ENCODE data around the gene PRDM16.

PRDM16 gene

DNA sequence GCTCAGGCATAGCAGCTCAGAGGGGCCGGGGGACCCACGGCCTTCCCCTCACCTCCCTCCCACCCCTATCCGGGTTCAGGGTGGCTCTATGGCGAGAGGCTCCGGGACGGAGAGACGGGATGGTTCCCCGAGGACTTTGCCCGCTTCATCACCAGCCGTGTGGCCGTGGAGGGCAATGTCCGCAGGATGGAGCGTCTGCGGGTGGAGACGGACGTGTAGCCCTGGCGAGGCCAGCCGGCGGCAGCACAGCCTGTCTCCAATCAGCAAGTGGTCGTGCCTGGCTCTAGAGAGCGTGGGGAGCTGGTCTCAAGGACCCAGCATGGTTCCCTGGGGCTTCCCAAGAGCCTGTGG is 411.3 kb downstream of the PRDM16 start:
- Histone ChIP-seq H3K27ac (ENCODE audit: low read length) (no peak overlapping the region), H3K27me3 (ENCODE audit: control insufficient read depth in 1 of 2, insufficient read depth in 2 of 2, low read length in 2 of 2) (peaks cover 2 to 6% of the 10 kb centered on the region in 2 donors), H3K4me1 (ENCODE audit: control insufficient read depth, insufficient read depth, low read length) (no peaks in the 10 kb centered on the region), H3K4me3 (ENCODE audit: low read length in 2 of 2) (no peak overlapping the region), H3K9ac (ENCODE audit: low read length in 2 of 2) (no peak overlapping the region), H3K9me3 (ENCODE audit: control insufficient read depth in 2 of 2, low read length in 2 of 2) (no peaks in the 10 kb centered on the region), H3K36me3 (ENCODE audit: control insufficient read depth in 2 of 2, insufficient read depth in 2 of 2, low read length in 2 of 2) (no peaks in the 10 kb centered on the region)

DNA sequence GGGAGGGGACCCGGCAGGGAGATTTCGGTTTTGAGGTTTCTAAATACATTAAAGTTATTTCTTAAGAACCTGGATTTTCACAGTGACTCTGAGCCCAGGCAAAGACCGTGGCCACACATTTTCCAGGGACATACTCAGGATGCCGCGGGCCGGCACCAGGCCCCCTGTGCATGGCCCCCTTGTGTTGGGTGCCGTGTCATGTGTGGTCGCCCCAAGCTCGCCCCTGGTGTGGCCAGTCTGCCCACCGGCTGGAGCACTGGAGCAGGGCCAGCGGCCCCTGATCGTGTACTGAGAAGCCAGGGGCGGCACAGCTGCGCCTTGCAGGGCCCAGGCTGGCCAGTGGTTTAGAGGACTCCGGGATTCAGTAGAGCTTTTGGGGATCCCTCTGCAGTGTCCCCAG is 412.0 kb downstream of the PRDM16 start:
- Histone ChIP-seq H3K27me3 (ENCODE audit: control insufficient read depth in 1 of 2, insufficient read depth in 2 of 2, low read length in 2 of 2) (peaks cover 2 to 6% of the 10 kb centered on the region in 2 donors), H3K9ac (ENCODE audit: low read length in 2 of 2) (no peak overlapping the region), H3K36me3 (ENCODE audit: control insufficient read depth in 2 of 2, insufficient read depth in 2 of 2, low read length in 2 of 2) (no peaks in the 10 kb centered on the region), H3K4me1 (ENCODE audit: control insufficient read depth, insufficient read depth, low read length) (no peaks in the 10 kb centered on the region), H3K4me3 (ENCODE audit: low read length in 2 of 2) (no peak overlapping the region), H3K9me3 (ENCODE audit: control insufficient read depth in 2 of 2, low read length in 2 of 2) (no peaks in the 10 kb centered on the region), H3K27ac (ENCODE audit: low read length) (no peak overlapping the region)

DNA sequence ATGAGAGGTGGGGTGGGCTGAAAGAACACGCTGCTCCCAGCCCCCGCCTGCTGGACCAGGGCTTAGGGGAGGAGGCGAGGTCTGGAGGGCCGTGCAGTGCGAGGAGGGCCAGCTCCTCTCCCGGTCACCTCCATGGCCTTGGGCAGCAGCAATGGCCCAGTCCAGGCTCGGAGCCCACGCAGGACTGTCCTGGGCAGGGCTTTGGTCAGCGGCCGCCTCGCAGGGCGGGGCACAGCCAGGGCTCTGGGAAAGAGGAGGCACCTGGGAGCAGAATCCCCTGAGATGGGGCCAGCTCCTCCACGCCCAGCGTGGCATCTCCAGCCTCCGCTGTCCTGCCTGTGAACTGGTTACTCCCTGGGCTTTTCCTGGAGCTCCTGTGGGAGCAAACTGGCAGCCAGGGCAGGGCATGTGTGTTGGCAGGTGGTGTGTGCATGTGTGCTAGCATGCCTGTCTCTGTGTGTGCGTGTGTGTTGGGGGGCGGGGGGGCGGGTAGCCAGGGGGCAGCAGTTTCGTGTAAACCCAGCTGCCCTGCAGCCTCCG is 412.9 kb downstream of the PRDM16 start:
- Histone ChIP-seq H3K27ac (ENCODE audit: low read length) (no peak overlapping the region), H3K9ac (ENCODE audit: low read length in 2 of 2) (no peak overlapping the region), H3K27me3 (ENCODE audit: control insufficient read depth in 1 of 2, insufficient read depth in 2 of 2, low read length in 2 of 2) (peaks cover 2 to 4% of the 10 kb centered on the region in 2 donors), H3K9me3 (ENCODE audit: control insufficient read depth in 2 of 2, low read length in 2 of 2) (no peaks in the 10 kb centered on the region), H3K4me3 (ENCODE audit: low read length in 2 of 2) (no peak overlapping the region), H3K4me1 (ENCODE audit: control insufficient read depth, insufficient read depth, low read length) (no peaks in the 10 kb centered on the region), H3K36me3 (ENCODE audit: control insufficient read depth in 2 of 2, insufficient read depth in 2 of 2, low read length in 2 of 2) (no peaks in the 10 kb centered on the region)

GRCh38 chr1:3482378-3482849 is 413.4 kb downstream of the PRDM16 start:
- Histone ChIP-seq H3K27ac (ENCODE audit: low read length) (no peak overlapping the region), H3K27me3 (ENCODE audit: control insufficient read depth in 1 of 2, insufficient read depth in 2 of 2, low read length in 2 of 2) (peaks cover 2 to 4% of the 10 kb centered on the region in 2 donors), H3K4me1 (ENCODE audit: control insufficient read depth, insufficient read depth, low read length) (no peaks in the 10 kb centered on the region), H3K9me3 (ENCODE audit: control insufficient read depth in 2 of 2, low read length in 2 of 2) (no peaks in the 10 kb centered on the region), H3K4me3 (ENCODE audit: low read length in 2 of 2) (no peak overlapping the region), H3K9ac (ENCODE audit: low read length in 2 of 2) (no peak overlapping the region), H3K36me3 (ENCODE audit: control insufficient read depth in 2 of 2, insufficient read depth in 2 of 2, low read length in 2 of 2) (no peaks in the 10 kb centered on the region)

DNA sequence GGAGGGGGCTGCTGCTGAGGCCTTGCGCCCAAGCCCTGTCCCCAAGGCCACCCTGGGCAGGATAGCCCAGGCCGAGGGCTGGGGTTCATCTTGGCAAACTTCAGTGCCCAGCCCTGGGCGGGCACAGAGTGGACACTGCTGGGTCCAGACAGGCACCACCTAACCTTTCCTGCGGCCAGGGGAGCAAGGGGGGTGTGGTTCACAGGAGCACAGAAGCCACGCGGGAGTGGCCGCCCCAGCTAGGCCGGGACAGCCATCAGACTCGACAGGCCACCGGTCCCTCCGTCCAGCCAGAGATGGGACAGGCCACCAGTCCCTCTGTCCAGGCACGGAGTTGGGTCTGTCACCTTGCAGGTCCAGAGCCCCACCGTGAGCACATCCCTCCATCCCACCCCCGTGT is 414.4 kb downstream of the PRDM16 start:
- Histone ChIP-seq H3K27ac (ENCODE audit: low read length) (no peak overlapping the region), H3K36me3 (ENCODE audit: control insufficient read depth in 2 of 2, insufficient read depth in 2 of 2, low read length in 2 of 2) (no peaks in the 10 kb centered on the region), H3K4me1 (ENCODE audit: control insufficient read depth, insufficient read depth, low read length) (no peaks in the 10 kb centered on the region), H3K9me3 (ENCODE audit: control insufficient read depth in 2 of 2, low read length in 2 of 2) (peaks cover 0 to 3% of the 10 kb centered on the region in 2 donors), H3K9ac (ENCODE audit: low read length in 2 of 2) (no peak overlapping the region), H3K27me3 (ENCODE audit: control insufficient read depth in 1 of 2, insufficient read depth in 2 of 2, low read length in 2 of 2) (peaks cover 6% of the 10 kb centered on the region in 2 donors), H3K4me3 (ENCODE audit: low read length in 2 of 2) (no peak overlapping the region)

GRCh38 chr1:3483801-3484444 is 414.9 kb downstream of the PRDM16 start:
- Histone ChIP-seq H3K9ac (ENCODE audit: low read length in 2 of 2) (no peak overlapping the region), H3K27me3 (ENCODE audit: control insufficient read depth in 1 of 2, insufficient read depth in 2 of 2, low read length in 2 of 2) (peaks cover 6% of the 10 kb centered on the region in 2 donors), H3K36me3 (ENCODE audit: control insufficient read depth in 2 of 2, insufficient read depth in 2 of 2, low read length in 2 of 2) (no peaks in the 10 kb centered on the region), H3K4me1 (ENCODE audit: control insufficient read depth, insufficient read depth, low read length) (no peaks in the 10 kb centered on the region), H3K27ac (ENCODE audit: low read length) (no peak overlapping the region), H3K4me3 (ENCODE audit: low read length in 2 of 2) (no peak overlapping the region), H3K9me3 (ENCODE audit: control insufficient read depth in 2 of 2, low read length in 2 of 2) (peaks cover 2 to 5% of the 10 kb centered on the region in 2 donors)

GRCh38 chr1:3485016-3485415 is 416.0 kb downstream of the PRDM16 start:
- Histone ChIP-seq H3K9ac (ENCODE audit: low read length in 2 of 2) (no peak overlapping the region), H3K9me3 (ENCODE audit: control insufficient read depth in 2 of 2, low read length in 2 of 2) (peaks cover 2 to 5% of the 10 kb centered on the region in 2 donors), H3K36me3 (ENCODE audit: control insufficient read depth in 2 of 2, insufficient read depth in 2 of 2, low read length in 2 of 2) (no peaks in the 10 kb centered on the region), H3K27me3 (ENCODE audit: control insufficient read depth in 1 of 2, insufficient read depth in 2 of 2, low read length in 2 of 2) (peaks cover 6 to 8% of the 10 kb centered on the region in 2 donors), H3K27ac (ENCODE audit: low read length) (no peak overlapping the region), H3K4me3 (ENCODE audit: low read length in 2 of 2) (no peak overlapping the region), H3K4me1 (ENCODE audit: control insufficient read depth, insufficient read depth, low read length) (no peaks in the 10 kb centered on the region)
